ENCODE data around the gene SORCS2. TPM values are rescaled to one million over a fixed set of nuclear protein-coding genes. Genes with fewer than 3 reads are reported as not detected.

SORCS2 gene
- total RNA-seq, 2 experiments from 2014 or later = not detected

- no peaks in the 10 kb centered on the region for H3K9me3 Mint-ChIP-seq (ENCODE audit: insufficient read depth)
- ATAC-seq (no peak), DNase-seq (no peak)
- ChIA-PET CTCF (no interaction called here), POLR2A (interaction anchor here (0.5 kb wide), 1 partner anchor 143 kb away, joined by 3 read pairs; no protein-coding TSS in a partner anchor)
- H3K36me3 Mint-ChIP-seq (ENCODE audit: low read depth) = no peaks in the 10 kb centered on the region
- H3K4me1 Mint-ChIP-seq (ENCODE audit: low read depth) = no peaks in the 10 kb centered on the region
- no peak overlapping the region for H3K27ac Mint-ChIP-seq
- H3K4me3 Mint-ChIP-seq = no peak overlapping the region
- peaks cover 2% of the 10 kb centered on the region for H3K27me3 Mint-ChIP-seq (ENCODE audit: low read depth)
Measured at GRCh38 chr4:7473081-7473480, 280.7 kb downstream of the SORCS2 start.

GRCh38 chr4:7474320-7474719 is 282.0 kb downstream of the SORCS2 start:
- no peaks in the 10 kb centered on the region for H3K9me3 Mint-ChIP-seq (ENCODE audit: insufficient read depth)
- no peaks in the 10 kb centered on the region for H3K27me3 Mint-ChIP-seq (ENCODE audit: low read depth)
- no peak overlapping the region for H3K27ac Mint-ChIP-seq
- no peak overlapping the region for H3K4me3 Mint-ChIP-seq
- H3K4me1 Mint-ChIP-seq (ENCODE audit: low read depth) = no peaks in the 10 kb centered on the region
- DNase-seq (no peak), ATAC-seq (no peak)
- ChIA-PET CTCF (no interaction called here), POLR2A (no interaction called here)
- no peaks in the 10 kb centered on the region for H3K36me3 Mint-ChIP-seq (ENCODE audit: low read depth)

- CTCF ChIA-PET = no interaction called here
- no peak overlapping the region for H3K27ac Mint-ChIP-seq
Measured at GRCh38 chr4:7475207-7475606, 282.9 kb downstream of the SORCS2 start.

GRCh38 chr4:7476820-7477219 is 284.5 kb downstream of the SORCS2 start:
- no peak for ATAC-seq

More at GRCh38 chr4:7475207-7475606, 282.9 kb downstream of the SORCS2 start:
- POLR2A ChIA-PET = no interaction called here
- DNase-seq (no peak), ATAC-seq (no peak)
- Mint-ChIP-seq H3K9me3 (ENCODE audit: insufficient read depth) (no peaks in the 10 kb centered on the region), H3K27me3 (ENCODE audit: low read depth) (no peaks in the 10 kb centered on the region), H3K4me1 (ENCODE audit: low read depth) (no peaks in the 10 kb centered on the region), H3K36me3 (ENCODE audit: low read depth) (no peaks in the 10 kb centered on the region), H3K4me3 (no peak overlapping the region)

GRCh38 chr4:7477695-7478094 is 285.4 kb downstream of the SORCS2 start:
- ChIA-PET CTCF (no interaction called here), POLR2A (no interaction called here)
- no peaks in the 10 kb centered on the region for H3K27me3 Mint-ChIP-seq (ENCODE audit: low read depth)
- H3K36me3 Mint-ChIP-seq (ENCODE audit: low read depth) = no peaks in the 10 kb centered on the region
- H3K27ac Mint-ChIP-seq = no peak overlapping the region
- ATAC-seq (no peak), DNase-seq (no peak)
- H3K4me3 Mint-ChIP-seq = no peak overlapping the region
- H3K4me1 Mint-ChIP-seq (ENCODE audit: low read depth) = no peaks in the 10 kb centered on the region
- no peaks in the 10 kb centered on the region for H3K9me3 Mint-ChIP-seq (ENCODE audit: insufficient read depth)

More at GRCh38 chr4:7476820-7477219, 284.5 kb downstream of the SORCS2 start:
- Mint-ChIP-seq H3K4me3 (no peak overlapping the region), H3K27ac (no peak overlapping the region), H3K27me3 (ENCODE audit: low read depth) (no peaks in the 10 kb centered on the region), H3K4me1 (ENCODE audit: low read depth) (no peaks in the 10 kb centered on the region), H3K36me3 (ENCODE audit: low read depth) (no peaks in the 10 kb centered on the region), H3K9me3 (ENCODE audit: insufficient read depth) (no peaks in the 10 kb centered on the region)
- ChIA-PET CTCF (no interaction called here), POLR2A (no interaction called here)
- no peak for DNase-seq

GRCh38 chr4:7478665-7479064 is 286.3 kb downstream of the SORCS2 start:
- Mint-ChIP-seq H3K27me3 (ENCODE audit: low read depth) (no peaks in the 10 kb centered on the region), H3K9me3 (ENCODE audit: insufficient read depth) (no peaks in the 10 kb centered on the region), H3K4me3 (no peak overlapping the region), H3K36me3 (ENCODE audit: low read depth) (no peaks in the 10 kb centered on the region), H3K27ac (no peak overlapping the region), H3K4me1 (ENCODE audit: low read depth) (no peaks in the 10 kb centered on the region)
- ATAC-seq (no peak), DNase-seq (no peak)
- ChIA-PET POLR2A (no interaction called here), CTCF (no interaction called here)

GRCh38 chr4:7480423-7480822 is 288.1 kb downstream of the SORCS2 start:
- H3K27me3 Mint-ChIP-seq (ENCODE audit: low read depth) = no peaks in the 10 kb centered on the region
- H3K36me3 Mint-ChIP-seq (ENCODE audit: low read depth) = no peaks in the 10 kb centered on the region
- no peaks in the 10 kb centered on the region for H3K4me1 Mint-ChIP-seq (ENCODE audit: low read depth)
- H3K27ac Mint-ChIP-seq = no peak overlapping the region
- ATAC-seq = no peak
- DNase-seq = no peak
- ChIA-PET CTCF (no interaction called here), POLR2A (no interaction called here)
- no peaks in the 10 kb centered on the region for H3K9me3 Mint-ChIP-seq (ENCODE audit: insufficient read depth)
- no peak overlapping the region for H3K4me3 Mint-ChIP-seq

GRCh38 chr4:7481227-7481626 is 288.9 kb downstream of the SORCS2 start:
- ChIA-PET CTCF (no interaction called here), POLR2A (no interaction called here)
- Mint-ChIP-seq H3K27me3 (ENCODE audit: low read depth) (no peaks in the 10 kb centered on the region), H3K4me1 (ENCODE audit: low read depth) (no peaks in the 10 kb centered on the region), H3K9me3 (ENCODE audit: insufficient read depth) (no peaks in the 10 kb centered on the region), H3K27ac (no peak overlapping the region), H3K4me3 (no peak overlapping the region), H3K36me3 (ENCODE audit: low read depth) (no peaks in the 10 kb centered on the region)
- no peak for DNase-seq
- ATAC-seq = no peak

- no peaks in the 10 kb centered on the region for H3K9me3 Mint-ChIP-seq (ENCODE audit: insufficient read depth)
- H3K27ac Mint-ChIP-seq = no peak overlapping the region
- ATAC-seq (no peak), DNase-seq (no peak)
- H3K36me3 Mint-ChIP-seq (ENCODE audit: low read depth) = no peaks in the 10 kb centered on the region
- no peak overlapping the region for H3K4me3 Mint-ChIP-seq
- CTCF ChIA-PET = no interaction called here
- peaks cover 2% of the 10 kb centered on the region for H3K27me3 Mint-ChIP-seq (ENCODE audit: low read depth)
- no peaks in the 10 kb centered on the region for H3K4me1 Mint-ChIP-seq (ENCODE audit: low read depth)
- POLR2A ChIA-PET = no interaction called here
Measured at GRCh38 chr4:7485096-7485495, 292.8 kb downstream of the SORCS2 start.

GRCh38 chr4:7486101-7486500 is 293.8 kb downstream of the SORCS2 start:
- CTCF ChIA-PET = no interaction called here
- POLR2A ChIA-PET = no interaction called here
- ATAC-seq = no peak

GRCh38 chr4:7487502-7487901 is 295.2 kb downstream of the SORCS2 start:
- H3K36me3 Mint-ChIP-seq (ENCODE audit: low read depth) = no peaks in the 10 kb centered on the region
- DNase-seq (no peak), ATAC-seq (no peak)
- POLR2A ChIA-PET = no interaction called here
- no peaks in the 10 kb centered on the region for H3K4me1 Mint-ChIP-seq (ENCODE audit: low read depth)
- peaks cover 2% of the 10 kb centered on the region for H3K27me3 Mint-ChIP-seq (ENCODE audit: low read depth)
- H3K9me3 Mint-ChIP-seq (ENCODE audit: insufficient read depth) = no peaks in the 10 kb centered on the region
- no peak overlapping the region for H3K4me3 Mint-ChIP-seq
- no peak overlapping the region for H3K27ac Mint-ChIP-seq
- CTCF ChIA-PET = no interaction called here

More at GRCh38 chr4:7486101-7486500, 293.8 kb downstream of the SORCS2 start:
- H3K36me3 Mint-ChIP-seq (ENCODE audit: low read depth) = no peaks in the 10 kb centered on the region
- H3K9me3 Mint-ChIP-seq (ENCODE audit: insufficient read depth) = no peaks in the 10 kb centered on the region
- DNase-seq = no peak
- no peak overlapping the region for H3K4me3 Mint-ChIP-seq
- H3K27me3 Mint-ChIP-seq (ENCODE audit: low read depth) = peaks cover 2% of the 10 kb centered on the region
- H3K27ac Mint-ChIP-seq = no peak overlapping the region
- H3K4me1 Mint-ChIP-seq (ENCODE audit: low read depth) = no peaks in the 10 kb centered on the region

- H3K36me3 Mint-ChIP-seq (ENCODE audit: low read depth) = no peaks in the 10 kb centered on the region
- ATAC-seq = no peak
- H3K4me1 Mint-ChIP-seq (ENCODE audit: low read depth) = no peaks in the 10 kb centered on the region
- no peak for DNase-seq
- H3K27ac Mint-ChIP-seq = no peak overlapping the region
- no peaks in the 10 kb centered on the region for H3K9me3 Mint-ChIP-seq (ENCODE audit: insufficient read depth)
- POLR2A ChIA-PET = no interaction called here
- CTCF ChIA-PET = no interaction called here
- H3K27me3 Mint-ChIP-seq (ENCODE audit: low read depth) = peaks cover 2% of the 10 kb centered on the region
- H3K4me3 Mint-ChIP-seq = no peak overlapping the region
Measured at GRCh38 chr4:7487998-7488671, 295.8 kb downstream of the SORCS2 start.

GRCh38 chr4:7491915-7492314 is 299.6 kb downstream of the SORCS2 start:
- H3K9me3 Mint-ChIP-seq (ENCODE audit: insufficient read depth) = no peaks in the 10 kb centered on the region
- H3K4me1 Mint-ChIP-seq (ENCODE audit: low read depth) = no peaks in the 10 kb centered on the region
- CTCF ChIA-PET = no interaction called here
- DNase-seq (no peak), ATAC-seq (no peak)
- POLR2A ChIA-PET = no interaction called here
- H3K36me3 Mint-ChIP-seq (ENCODE audit: low read depth) = no peaks in the 10 kb centered on the region
- H3K27ac Mint-ChIP-seq = no peak overlapping the region
- no peak overlapping the region for H3K4me3 Mint-ChIP-seq
- H3K27me3 Mint-ChIP-seq (ENCODE audit: low read depth) = peaks cover 2% of the 10 kb centered on the region

All from activated CD8-positive, alpha-beta T cell treated with anti-CD3 and anti-CD28 coated beads, Interleukin-2, amount 10 ng/mL, durations not matched to agents 7 days and 5 days (primary cell).